ENCODE data around the gene LPAR4.
A peak's percentile ranks its signal among the peaks of the same experiment; 100 is the strongest.

LPAR4 gene, protein sequence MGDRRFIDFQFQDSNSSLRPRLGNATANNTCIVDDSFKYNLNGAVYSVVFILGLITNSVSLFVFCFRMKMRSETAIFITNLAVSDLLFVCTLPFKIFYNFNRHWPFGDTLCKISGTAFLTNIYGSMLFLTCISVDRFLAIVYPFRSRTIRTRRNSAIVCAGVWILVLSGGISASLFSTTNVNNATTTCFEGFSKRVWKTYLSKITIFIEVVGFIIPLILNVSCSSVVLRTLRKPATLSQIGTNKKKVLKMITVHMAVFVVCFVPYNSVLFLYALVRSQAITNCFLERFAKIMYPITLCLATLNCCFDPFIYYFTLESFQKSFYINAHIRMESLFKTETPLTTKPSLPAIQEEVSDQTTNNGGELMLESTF

GRCh38 chrX:78747489-78747888 is at the start of gene LPAR4:
Gene LPAR4, plus strand, starts transcription at chrX:78747720. Its CDS starts 7,150 bp downstream, at chrX:78754870.
- no peak for TF ChIP-seq CTCF (IDR thresholded peaks at IDR 0.05; ENCODE audit: insufficient read depth, low read depth, low read length, missing control alignments)
- DNase-seq (ENCODE audit: low read depth), result no peak
- H3K4me3 ChIP-seq (ENCODE audit: low read depth, low read length), result no peak within 1 kb of the TSS

GRCh38 chrX:78706071-78706470 is 41.4 kb upstream of the LPAR4 start:
- TF ChIP-seq CTCF (IDR thresholded peaks at IDR 0.05; ENCODE audit: insufficient read depth, low read depth, low read length, missing control alignments), result no peak
- DNase-seq (ENCODE audit: low read depth), result no peak
- no peak overlapping the region for H3K4me3 ChIP-seq (ENCODE audit: low read depth, low read length)

DNA sequence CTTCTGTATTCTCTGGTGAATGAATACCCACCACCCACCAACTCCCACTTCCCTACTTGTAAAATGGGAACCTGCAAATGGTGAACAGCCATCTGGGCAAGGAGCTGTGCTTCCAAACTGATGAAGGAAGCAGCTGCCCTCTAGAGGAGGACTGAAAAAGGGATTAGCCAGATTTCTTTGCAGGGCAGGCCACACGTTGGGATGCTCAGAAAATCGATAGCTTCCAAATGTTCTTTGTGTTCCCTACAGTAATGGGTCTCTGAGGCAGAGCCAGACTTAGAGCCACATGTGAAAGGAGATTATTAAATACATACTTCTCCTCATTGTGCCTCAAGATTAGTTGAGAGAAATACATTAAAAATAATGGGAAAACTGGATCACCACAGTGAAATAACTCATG is 39.3 kb upstream of the LPAR4 start:
- peak; percentile 11 for DNase-seq (ENCODE audit: low read depth)
- peak; percentile 26 for TF ChIP-seq CTCF (IDR thresholded peaks at IDR 0.05; ENCODE audit: insufficient read depth, low read depth, low read length, missing control alignments)
- H3K4me3 ChIP-seq (ENCODE audit: low read depth, low read length), result no peak overlapping the region

DNA sequence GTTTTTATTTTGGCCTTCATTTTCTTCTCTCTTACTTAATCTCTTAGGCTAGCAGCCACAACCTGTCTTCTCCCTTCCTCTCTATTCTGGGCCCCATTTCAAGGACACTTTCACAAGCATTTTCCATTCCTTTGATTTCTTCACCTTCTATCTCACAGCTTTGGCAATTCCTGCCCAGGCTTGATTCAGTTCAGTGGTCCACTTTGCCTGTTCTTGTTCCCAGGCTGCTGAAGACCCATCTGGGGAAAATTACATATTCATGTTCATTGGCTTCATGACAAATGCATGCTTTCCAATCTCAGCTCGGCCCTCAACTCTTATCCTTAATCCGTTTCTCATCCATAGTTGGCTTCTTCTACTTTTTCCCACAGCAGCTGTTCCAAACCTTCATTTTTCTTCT is 38.7 kb upstream of the LPAR4 start:
- H3K4me3 ChIP-seq (ENCODE audit: low read depth, low read length), result no peak overlapping the region
- no peak for DNase-seq (ENCODE audit: low read depth)
- TF ChIP-seq CTCF (IDR thresholded peaks at IDR 0.05; ENCODE audit: insufficient read depth, low read depth, low read length, missing control alignments), result no peak

DNA sequence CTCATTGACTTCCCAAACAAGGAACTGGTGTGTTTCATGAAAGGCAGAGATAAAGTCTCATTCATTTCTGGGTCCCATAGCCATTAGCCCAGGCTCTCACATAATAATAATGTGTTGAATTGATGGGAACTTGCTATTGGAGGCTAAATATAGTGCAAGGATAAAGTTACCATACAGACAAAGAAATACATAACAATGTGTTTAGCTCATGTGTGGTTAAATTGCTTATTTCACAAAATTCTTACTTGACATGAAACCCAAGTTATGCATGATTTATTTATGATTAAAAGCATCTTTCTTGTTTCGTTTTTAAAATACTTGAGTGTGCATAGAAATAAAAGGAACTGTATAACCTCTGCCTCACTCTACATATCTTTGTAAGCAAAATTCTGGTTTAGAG is 37.3 kb upstream of the LPAR4 start:
- no peak for DNase-seq (ENCODE audit: low read depth)
- no peak for TF ChIP-seq CTCF (IDR thresholded peaks at IDR 0.05; ENCODE audit: insufficient read depth, low read depth, low read length, missing control alignments)
- H3K4me3 ChIP-seq (ENCODE audit: low read depth, low read length), result no peak overlapping the region

DNA sequence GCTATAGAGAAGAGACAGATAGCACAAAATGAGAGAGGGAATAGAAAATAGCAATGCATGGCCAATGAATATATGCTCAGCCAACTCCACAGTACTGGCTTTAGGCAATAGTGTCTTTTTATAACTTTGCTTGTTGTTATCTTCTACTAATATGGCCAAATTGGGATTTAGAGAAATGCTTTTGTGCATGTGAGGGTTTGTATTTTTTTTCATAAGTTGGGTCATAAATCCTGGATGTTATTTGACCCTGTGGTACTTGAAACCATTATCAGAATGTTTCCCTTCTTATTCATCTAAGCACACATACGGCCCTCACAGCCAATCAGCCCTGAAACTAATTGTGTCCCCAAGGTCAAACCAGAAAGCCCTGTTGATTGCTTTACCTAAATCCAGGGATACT is 35.2 kb upstream of the LPAR4 start:
- H3K4me3 ChIP-seq (ENCODE audit: low read depth, low read length), result no peak overlapping the region
- DNase-seq (ENCODE audit: low read depth), result no peak
- no peak for TF ChIP-seq CTCF (IDR thresholded peaks at IDR 0.05; ENCODE audit: insufficient read depth, low read depth, low read length, missing control alignments)

- no peak for DNase-seq (ENCODE audit: low read depth)
- H3K4me3 ChIP-seq (ENCODE audit: low read depth, low read length), result no peak overlapping the region
- no peak for TF ChIP-seq CTCF (IDR thresholded peaks at IDR 0.05; ENCODE audit: insufficient read depth, low read depth, low read length, missing control alignments)
Measured at GRCh38 chrX:78725287-78725686, 22.2 kb upstream of the LPAR4 start.

Measured in GM12865 (cell line).